HUES6 (cell line): ENCODE measurements around the gene PPP2R2C.

Experiments
- H3K27ac ChIP-seq: 2 replicates; pipeline ENCODE4 v1.7.0; 2013; ENCODE audit warnings: low read depth, mild to moderate bottlenecking, low read length, inconsistent platforms
- H3K27me3 ChIP-seq: 2 replicates; pipeline ENCODE4 v1.6.1; 2013; ENCODE audit warnings: low read length; ENCODE audit not compliant: control insufficient read depth, insufficient read depth
- H3K36me3 ChIP-seq: 2 replicates; pipeline ENCODE4 v1.6.1; 2013; ENCODE audit warnings: low read length; ENCODE audit not compliant: control insufficient read depth, insufficient read depth
- H3K4me1 ChIP-seq: 2 replicates; pipeline ENCODE4 v1.6.1; 2013; ENCODE audit warnings: low read length; ENCODE audit not compliant: control insufficient read depth, insufficient read depth
- H3K4me3 ChIP-seq: 2 replicates; pipeline ENCODE4 v1.5.1; 2013; ENCODE audit warnings: low read depth, low read length
- H3K9ac ChIP-seq: one replicate; pipeline ENCODE4 v1.6.1; 2013; ENCODE audit warnings: mild to moderate bottlenecking, low read length
- H3K9me3 ChIP-seq: 2 replicates; pipeline ENCODE4 v1.6.1; 2013; ENCODE audit warnings: low read depth, low read length; ENCODE audit not compliant: control insufficient read depth, insufficient read depth

The PPP2R2C gene

GRCh38 chr4:6298035-6298434, 174.4 kb downstream of the PPP2R2C start:
- Histone ChIP-seq H3K36me3 (peaks cover 85% of the 10 kb centered on the region), H3K9me3 (no peaks in the 10 kb centered on the region), H3K27ac (no peak overlapping the region), H3K4me3 (no peak overlapping the region), H3K27me3 (no peaks in the 10 kb centered on the region), H3K9ac (no peak overlapping the region), H3K4me1 (no peaks in the 10 kb centered on the region)

GRCh38 chr4:6297266-6297815, 175.1 kb downstream of the PPP2R2C start:
- Histone ChIP-seq H3K4me3 (no peak overlapping the region), H3K27ac (no peak overlapping the region), H3K9me3 (no peaks in the 10 kb centered on the region), H3K27me3 (no peaks in the 10 kb centered on the region), H3K36me3 (peaks cover 85% of the 10 kb centered on the region), H3K4me1 (no peaks in the 10 kb centered on the region), H3K9ac (no peak overlapping the region)

GRCh38 chr4:6296026-6296425, 176.4 kb downstream of the PPP2R2C start:
- no peak overlapping the region for H3K27ac ChIP-seq

GRCh38 chr4:6295495-6295894, 176.9 kb downstream of the PPP2R2C start:
- H3K36me3 ChIP-seq: peaks cover 81% of the 10 kb centered on the region
- H3K4me3 ChIP-seq: no peak overlapping the region
- H3K27me3 ChIP-seq: no peaks in the 10 kb centered on the region
- no peak overlapping the region for H3K27ac ChIP-seq
- H3K9me3 ChIP-seq: no peaks in the 10 kb centered on the region
- no peaks in the 10 kb centered on the region for H3K4me1 ChIP-seq
- no peak overlapping the region for H3K9ac ChIP-seq

More at GRCh38 chr4:6296026-6296425, 176.4 kb downstream of the PPP2R2C start:
- no peaks in the 10 kb centered on the region for H3K27me3 ChIP-seq
- H3K9ac ChIP-seq: no peak overlapping the region
- peaks cover 83% of the 10 kb centered on the region for H3K36me3 ChIP-seq
- H3K4me1 ChIP-seq: no peaks in the 10 kb centered on the region
- H3K9me3 ChIP-seq: no peaks in the 10 kb centered on the region
- H3K4me3 ChIP-seq: no peak overlapping the region

- H3K4me1 ChIP-seq: no peaks in the 10 kb centered on the region
- H3K27me3 ChIP-seq: no peaks in the 10 kb centered on the region
These were observed 177.6 kb downstream of the PPP2R2C start for GRCh38 chr4:6294705-6295421.

GRCh38 chr4:6293661-6294060, 178.8 kb downstream of the PPP2R2C start:
- Histone ChIP-seq H3K9me3 (no peaks in the 10 kb centered on the region), H3K9ac (no peak overlapping the region), H3K27ac (no peak overlapping the region), H3K4me3 (no peak overlapping the region), H3K36me3 (peaks cover 89% of the 10 kb centered on the region), H3K4me1 (no peaks in the 10 kb centered on the region), H3K27me3 (no peaks in the 10 kb centered on the region)

More at GRCh38 chr4:6294705-6295421, 177.6 kb downstream of the PPP2R2C start:
- Histone ChIP-seq H3K9ac (no peak overlapping the region), H3K4me3 (no peak overlapping the region), H3K36me3 (peaks cover 82% of the 10 kb centered on the region), H3K9me3 (no peaks in the 10 kb centered on the region), H3K27ac (no peak overlapping the region)

- Histone ChIP-seq H3K9me3 (no peaks in the 10 kb centered on the region), H3K27ac (no peak overlapping the region), H3K27me3 (no peaks in the 10 kb centered on the region), H3K4me1 (no peaks in the 10 kb centered on the region), H3K9ac (no peak overlapping the region), H3K36me3 (peaks cover 88% of the 10 kb centered on the region), H3K4me3 (no peak overlapping the region)
These were observed 179.3 kb downstream of the PPP2R2C start for GRCh38 chr4:6293097-6293445.

- no peaks in the 10 kb centered on the region for H3K9me3 ChIP-seq
- no peak overlapping the region for H3K4me3 ChIP-seq
- H3K9ac ChIP-seq: no peak overlapping the region
- H3K27me3 ChIP-seq: no peaks in the 10 kb centered on the region
- peaks cover 86% of the 10 kb centered on the region for H3K36me3 ChIP-seq
- no peak overlapping the region for H3K27ac ChIP-seq
- H3K4me1 ChIP-seq: no peaks in the 10 kb centered on the region
These were observed 179.9 kb downstream of the PPP2R2C start for GRCh38 chr4:6292376-6293096.

GRCh38 chr4:6291784-6292297, 180.6 kb downstream of the PPP2R2C start:
- H3K27me3 ChIP-seq: no peaks in the 10 kb centered on the region
- no peak overlapping the region for H3K4me3 ChIP-seq
- no peak overlapping the region for H3K27ac ChIP-seq
- peaks cover 86% of the 10 kb centered on the region for H3K36me3 ChIP-seq
- H3K4me1 ChIP-seq: no peaks in the 10 kb centered on the region
- no peaks in the 10 kb centered on the region for H3K9me3 ChIP-seq
- no peak overlapping the region for H3K9ac ChIP-seq

GRCh38 chr4:6290769-6291547, 181.5 kb downstream of the PPP2R2C start:
- no peak overlapping the region for H3K9ac ChIP-seq
- no peak overlapping the region for H3K27ac ChIP-seq
- H3K4me1 ChIP-seq: no peaks in the 10 kb centered on the region
- H3K27me3 ChIP-seq: no peaks in the 10 kb centered on the region
- no peaks in the 10 kb centered on the region for H3K9me3 ChIP-seq
- no peak overlapping the region for H3K4me3 ChIP-seq
- peaks cover 81% of the 10 kb centered on the region for H3K36me3 ChIP-seq
